K562 (cell line): ENCODE data around the gene TPRG1L. TPM values are rescaled to one million over a fixed set of nuclear protein-coding genes. Genes with fewer than 3 reads are reported as not detected.

Experiments
- ATF6 ChIP-seq: sonication (generic); formaldehyde crosslinking; IDR thresholded peaks from 2 replicates; pipeline ENCODE4 v1.4.0; 2020; ENCODE audit warnings: mild to moderate bottlenecking, missing genetic modification reagents
- FOXJ3 ChIP-seq: sonication (generic); formaldehyde crosslinking; IDR thresholded peaks from 2 replicates; pipeline ENCODE4 v1.4.0; 2020; ENCODE audit warnings: mild to moderate bottlenecking, missing genetic modification reagents
- GABPB1 ChIP-seq: sonication (generic); formaldehyde crosslinking; IDR thresholded peaks from 2 replicates; pipeline ENCODE4 v1.8.0; 2022; ENCODE audit warnings: mild to moderate bottlenecking, missing genetic modification reagents
- GTF2F1 ChIP-seq: IDR thresholded peaks from 2 replicates; pipeline ENCODE4 v1.6.1; 2011; ENCODE audit warnings: low read depth, low read length, improper control_type of control experiment
- HBP1 ChIP-seq: fragments of 450-650 bp; formaldehyde crosslinking; IDR thresholded peaks from 2 replicates; pipeline ENCODE4 v1.4.0; 2022; ENCODE audit warnings: missing genetic modification characterization
- KAT8 ChIP-seq: fragments of 450-650 bp; IDR thresholded peaks from 2 replicates; pipeline ENCODE4 v1.6.1; 2016; ENCODE audit warnings: low read depth, mild to moderate bottlenecking
- MCM3 ChIP-seq: fragments of 450-650 bp; IDR thresholded peaks from 2 replicates; pipeline ENCODE4 v1.6.1; 2016
- MYC ChIP-seq, 2 experiments: fragments of 250-450 bp in 1 of 2; sonication (Bioruptor Pico) in 1 of 2; IDR thresholded peaks; 2 replicates each; pipeline versions ENCODE4 v1.5.1 to v1.6.1; 2012 to 2021; ENCODE audit warnings: low read depth in 2 of 2, borderline replicate concordance in 1 of 2, improper control_type of control experiment in 1 of 2, low read length in 1 of 2, mild to moderate bottlenecking in 1 of 2, moderate library complexity in 1 of 2
- PYGO2 ChIP-seq: fragments of 450-650 bp; IDR thresholded peaks from 2 replicates; pipeline ENCODE4 v1.6.1; 2016; ENCODE audit warnings: mild to moderate bottlenecking, missing genetic modification characterization, moderate library complexity, missing compliant biosample characterization
- RUNX1 ChIP-seq: sonication (generic); IDR thresholded peaks from 2 replicates; pipeline ENCODE4 v1.6.1; 2016; ENCODE audit warnings: antibody characterized with exemption, low read depth
- TAF7 ChIP-seq: fragments of 450-650 bp; IDR thresholded peaks from 2 replicates; pipeline ENCODE4 v1.6.1; 2016; ENCODE audit warnings: missing genetic modification characterization, missing compliant biosample characterization
- THAP7 ChIP-seq: fragments of 250-450 bp; sonication (Bioruptor Pico); IDR thresholded peaks from 2 replicates; pipeline ENCODE4 v1.5.0; 2021
- TRIM24 ChIP-seq, 2 experiments: fragments of 450-650 bp; IDR thresholded peaks; 2 replicates each; pipeline ENCODE4 v1.6.1; 2016
- XRCC4 ChIP-seq: IDR thresholded peaks from one replicate; pipeline ENCODE4 v1.6.1; 2011; ENCODE audit not compliant: insufficient read depth, insufficient read length; ENCODE audit errors: extremely low read depth
- ZBTB49 ChIP-seq: sonication (generic); formaldehyde crosslinking; IDR thresholded peaks from 2 replicates; pipeline ENCODE4 v1.8.0; 2022; ENCODE audit warnings: missing genetic modification reagents, mild to moderate bottlenecking, borderline replicate concordance
- ZNF778 ChIP-seq: fragments of 450-650 bp; formaldehyde crosslinking; IDR thresholded peaks from 2 replicates; pipeline ENCODE4 v1.4.0; 2020; ENCODE audit warnings: mild to moderate bottlenecking, moderate library complexity
- ZSCAN32 ChIP-seq: fragments of 450-650 bp; formaldehyde crosslinking; IDR thresholded peaks from 2 replicates; pipeline ENCODE4 v1.4.0; 2020; ENCODE audit warnings: mild to moderate bottlenecking, moderate library complexity
- polyA plus RNA-seq, 8 experiments: library from polyadenylated mRNA; depleted of rRNA in 4 of 8; stranded (reverse) in 5 of 8; unstranded in 3 of 8; fragments of >200 nt; fragmentation: Nextera tagmentation in 2 of 8; fragmentation: Illumina TruSeq in 1 of 8; extraction: Ambion mirVana in 2 of 8; extraction: Trizol in 1 of 8; gene quantifications; 2 replicates each; pipeline versions ENCODE4 v1.2.1 to v1.2.3, GENCODE V29; 2011 to 2014; ENCODE audit warnings: inconsistent platforms in 1 of 8, missing spikeins in 1 of 8
- total RNA-seq, 7 experiments: library from RNA; depleted of rRNA in 6 of 7; stranded (reverse); fragments of >200 nt in 6 of 7; fragmentation: Illumina TruSeq in 2 of 7; extraction: Trizol in 2 of 7; gene quantifications; 2 replicates each; pipeline versions ENCODE4 v1.2.1 to v1.2.3, GENCODE V29; 2011 to 2021; ENCODE audit warnings: low replicate concordance in 1 of 7

The TPRG1L gene
- total and polyA plus RNA-seq, 9 of the 15 experiments (the other 6 are each of a cell fraction or from before 2014, with no cell fraction given), result 1.6 to 11.0 (median 6.2) TPM

- TF ChIP-seq XRCC4 (no peak), FOXJ3 (CRISPR knock-in tag) (no peak), MCM3 (0 out of 2 replicates have a peak, but pooled peaks have one; percentile 34), GABPB1 (CRISPR knock-in tag) (no peak), ATF6 (no peak), KAT8 (no peak), MYC (IDR thresholded peaks at IDR 0.05; ENCODE audit: low read depth, low read length) (no peak), MYC (CRISPR knock-in tag; IDR thresholded peaks at IDR 0.05; ENCODE audit: borderline replicate concordance, low read depth) (no peak), ZNF778 (CRISPR knock-in tag) (no peak), HBP1 (CRISPR knock-in tag) (peak; percentile 94), TAF7 (tag) (no peak), PYGO2 (tag) (no peak), RUNX1 (no peak), TRIM24 (IDR thresholded peaks at IDR 0.05) (peak; percentile 14 to 67; a peak in 2 of 4 replicates), GTF2F1 (no peak), ZBTB49 (CRISPR knock-in tag) (no peak), THAP7 (no peak), ZSCAN32 (CRISPR knock-in tag) (no peak)
Measured at GRCh38 chr1:3604997-3605823, 19.6 kb upstream of the TPRG1L start (continued).
